Activated CD4-positive, alpha-beta T cell treated with anti-CD3 and anti-CD28 coated beads for 36 hours (primary cell): ENCODE data around the gene LDAF1. TPM values are rescaled to one million over a fixed set of nuclear protein-coding genes. Genes with fewer than 3 reads are reported as not detected.
"Not testable (repeated sequence)": the region's sequence is repeated elsewhere in the genome, so short reads cannot be mapped to it uniquely, and the experiment has no call there.

Experiments
- ATAC-seq: fragments of 200-7000 bp; cut with Tn5 transposase; one replicate; pipeline ENCODE4 v1.10.0; 2021; ENCODE audit warnings: mild to moderate bottlenecking, moderate library complexity
- CTCF ChIA-PET: fragments of 350-600 bp; sonication (Branson Sonifier 250); formaldehyde crosslinking; loops from one replicate; lab custom pipeline; 2021; ENCODE audit warnings: antibody characterized with exemption; lab: Charles Lee
- POLR2A ChIA-PET: fragments of 350-600 bp; sonication (Branson Sonifier 250); formaldehyde crosslinking; loops from one replicate; lab custom pipeline; 2021; ENCODE audit warnings: antibody characterized with exemption, inconsistent platforms; lab: Charles Lee
- DNase-seq: peaks from one replicate; pipeline ENCODE4 v3.0.0-alpha.2; 2020
- H3K27ac Mint-ChIP-seq: one replicate; pipeline ENCODE4 v1.8.0; 2021; ENCODE audit warnings: mixed read lengths
- H3K27me3 Mint-ChIP-seq: one replicate; pipeline ENCODE4 v1.8.0; 2021; ENCODE audit warnings: mixed read lengths
- H3K36me3 Mint-ChIP-seq: one replicate; pipeline ENCODE4 v1.8.0; 2021; ENCODE audit warnings: low read depth, mixed read lengths
- H3K4me1 Mint-ChIP-seq: one replicate; pipeline ENCODE4 v1.8.0; 2021; ENCODE audit warnings: mixed read lengths
- H3K4me3 Mint-ChIP-seq: one replicate; pipeline ENCODE4 v1.8.0; 2021; ENCODE audit warnings: mild to moderate bottlenecking, moderate library complexity, mixed read lengths
- H3K9me3 Mint-ChIP-seq: one replicate; pipeline ENCODE4 v1.8.0; 2021; ENCODE audit warnings: low read depth, mixed read lengths
- intact Hi-C, 2 experiments: fragments of 100-400 bp; cut with DNase I in 1 of 2; cut with micrococcal nuclease in 1 of 2; formaldehyde crosslinking; loops; one replicate each; pipeline versions ENCODE4 v1.14.2 to v1.15.1; 2022 to 2024; cut with DNase I, micrococcal nuclease
- total RNA-seq, 2 experiments: library from RNA; stranded (reverse); gene quantifications; one replicate each; pipeline ENCODE4 v1.2.3, GENCODE V29; 2021

Gene LDAF1
- total RNA-seq, 2 experiments from 2014 or later = 7.2 to 11.7 TPM

GRCh38 chr16:21150375-21151001 is 8.0 kb upstream of the LDAF1 start, which contains the start of gene DNAH3:
TSS of gene DNAH3 (minus strand) at chr16:21150846. CDS start at chr16:21150319, 527 bp downstream.
- Mint-ChIP-seq H3K9me3 (no peaks in the 10 kb centered on the region), H3K36me3 (no peaks in the 10 kb centered on the region), H3K4me3 (no peak within 1 kb of the TSS), H3K27ac (no peak within 1 kb of the TSS), H3K4me1 (no peaks in the 10 kb centered on the region), H3K27me3 (peaks cover 14% of the 10 kb centered on the region)
- ATAC-seq (peak; percentile 30), DNase-seq (no peak)
- intact Hi-C loops = loop anchor here in 1 of 2 experiments (10.0 kb wide), 1 partner anchor 1164 kb away; no protein-coding TSS in a partner anchor
- ChIA-PET POLR2A (no interaction called here), CTCF (no interaction called here)

GRCh38 chr16:21152160-21153030 is 6.1 kb upstream of the LDAF1 start:
- intact Hi-C loops = loop anchor here in 1 of 2 experiments (10.0 kb wide), 1 partner anchor 1162 kb away; no protein-coding TSS in a partner anchor

GRCh38 chr16:21153124-21153729 is 5.2 kb upstream of the LDAF1 start:
- DNase-seq, H3K27ac Mint-ChIP-seq, H3K36me3 Mint-ChIP-seq, ATAC-seq, H3K4me3 Mint-ChIP-seq, CTCF ChIA-PET, POLR2A ChIA-PET, H3K4me1 Mint-ChIP-seq, H3K9me3 Mint-ChIP-seq: not testable (repeated sequence)
- peaks cover 12% of the 10 kb centered on the region for H3K27me3 Mint-ChIP-seq
- intact Hi-C loops = loop anchor here in 1 of 2 experiments (10.0 kb wide), 1 partner anchor 1162 kb away; no protein-coding TSS in a partner anchor

More at GRCh38 chr16:21152160-21153030, 6.1 kb upstream of the LDAF1 start:
- DNase-seq, CTCF ChIA-PET, ATAC-seq, H3K4me1 Mint-ChIP-seq, POLR2A ChIA-PET, H3K9me3 Mint-ChIP-seq, H3K36me3 Mint-ChIP-seq, H3K4me3 Mint-ChIP-seq, H3K27ac Mint-ChIP-seq: not testable (repeated sequence)
- H3K27me3 Mint-ChIP-seq = peaks cover 12% of the 10 kb centered on the region

GRCh38 chr16:21156011-21156410 is 2.5 kb upstream of the LDAF1 start:
- H3K4me3 Mint-ChIP-seq, ATAC-seq, H3K36me3 Mint-ChIP-seq, H3K27ac Mint-ChIP-seq, H3K9me3 Mint-ChIP-seq, POLR2A ChIA-PET, DNase-seq, H3K27me3 Mint-ChIP-seq: not testable (repeated sequence)
- intact Hi-C loops = loop anchor here (1.0 to 10.0 kb wide), 4 partner anchors 144 to 1159 kb away; no protein-coding TSS in a partner anchor
- H3K4me1 Mint-ChIP-seq = peaks cover 20% of the 10 kb centered on the region
- CTCF ChIA-PET = interaction anchor here (0.5 to 0.9 kb wide), 4 partner anchors 15 to 1337 kb away, joined by 3 read pairs; no protein-coding TSS in a partner anchor

- no peak overlapping the region for H3K4me3 Mint-ChIP-seq
- no peaks in the 10 kb centered on the region for H3K9me3 Mint-ChIP-seq
- ATAC-seq = no peak
- no peaks in the 10 kb centered on the region for H3K27me3 Mint-ChIP-seq
- H3K36me3 Mint-ChIP-seq = no peaks in the 10 kb centered on the region
- POLR2A ChIA-PET = no interaction called here
- peaks cover 20% of the 10 kb centered on the region for H3K4me1 Mint-ChIP-seq
- intact Hi-C loops = loop anchor here (1.0 to 10.0 kb wide), 5 partner anchors 121 to 1158 kb away; partner anchors contain the start of gene CRYM (in 1 of the 2)
- peak; percentile 36 for DNase-seq
- CTCF ChIA-PET = interaction anchor here (0.6 to 1.0 kb wide), 6 partner anchors 11 to 256 kb away, joined by 3 to 5 read pairs (median 3); partner anchors contain the start of gene LYRM1
- H3K27ac Mint-ChIP-seq = no peak overlapping the region
These were observed 1.6 kb upstream of the LDAF1 start for GRCh38 chr16:21156767-21157467.

GRCh38 chr16:21157632-21158031 is 842 bp upstream of the LDAF1 start:
- Mint-ChIP-seq H3K4me1 (peaks cover 20% of the 10 kb centered on the region), H3K4me3 (peak overlapping the region; percentile 88), H3K27me3 (no peaks in the 10 kb centered on the region), H3K9me3 (no peaks in the 10 kb centered on the region), H3K36me3 (peaks cover 2% of the 10 kb centered on the region), H3K27ac (no peak overlapping the region)
- ATAC-seq = no peak
- ChIA-PET POLR2A (interaction anchor here (0.8 kb wide), 1 partner anchor 394 kb away, joined by 5 read pairs; the partner anchor contains the start of gene ACSM3), CTCF (interaction anchor here (0.7 to 1.0 kb wide), 5 partner anchors 11 to 1161 kb away, joined by 3 to 5 read pairs (median 3); no protein-coding TSS in a partner anchor)
- intact Hi-C loops = loop anchor here (1.0 to 10.0 kb wide), 3 partner anchors 121 to 1157 kb away; partner anchors contain the start of gene CRYM (in 1 of the 2)
- DNase-seq = peak; percentile 13

- no peak for ATAC-seq
- H3K27ac Mint-ChIP-seq = peak overlapping the region; percentile 81
These were observed 942 bp downstream of the LDAF1 start for GRCh38 chr16:21159281-21159951.

GRCh38 chr16:21160276-21160675 is 1.8 kb downstream of the LDAF1 start:
- no peaks in the 10 kb centered on the region for H3K9me3 Mint-ChIP-seq
- CTCF ChIA-PET = interaction anchor here (0.6 to 2.8 kb wide), 3 partner anchors 29 to 352 kb away, joined by 3 to 10 read pairs (median 9); no protein-coding TSS in a partner anchor
- intact Hi-C loops = no loop called here
- peaks cover 20% of the 10 kb centered on the region for H3K4me1 Mint-ChIP-seq
- ATAC-seq = no peak
- DNase-seq = no peak
- no peak overlapping the region for H3K4me3 Mint-ChIP-seq
- H3K27ac Mint-ChIP-seq = no peak overlapping the region
- H3K36me3 Mint-ChIP-seq = peaks cover 18% of the 10 kb centered on the region
- H3K27me3 Mint-ChIP-seq = no peaks in the 10 kb centered on the region
- POLR2A ChIA-PET = no interaction called here

More at GRCh38 chr16:21159281-21159951, 942 bp downstream of the LDAF1 start:
- intact Hi-C loops = loop anchor here (5.0 to 10.0 kb wide), 2 partner anchors 143 to 1155 kb away; no protein-coding TSS in a partner anchor
- ChIA-PET POLR2A (no interaction called here), CTCF (interaction anchor here (0.6 to 2.8 kb wide), 7 partner anchors 8 to 142 kb away, joined by 3 to 10 read pairs (median 4); partner anchors contain the start of gene ANKS4B)
- peaks cover 12% of the 10 kb centered on the region for H3K36me3 Mint-ChIP-seq
- H3K4me1 Mint-ChIP-seq = peaks cover 20% of the 10 kb centered on the region
- peak; percentile 39 for DNase-seq
- peak overlapping the region; percentile 88 for H3K4me3 Mint-ChIP-seq
- H3K9me3 Mint-ChIP-seq = no peaks in the 10 kb centered on the region
- H3K27me3 Mint-ChIP-seq = no peaks in the 10 kb centered on the region

- no peak for DNase-seq
- CTCF ChIA-PET = interaction anchor here (2.4 to 2.8 kb wide), 2 partner anchors 28 to 141 kb away, joined by 9 to 10 read pairs; no protein-coding TSS in a partner anchor
- ATAC-seq = no peak
- peaks cover 20% of the 10 kb centered on the region for H3K4me1 Mint-ChIP-seq
- H3K27ac Mint-ChIP-seq = no peak overlapping the region
- H3K4me3 Mint-ChIP-seq = no peak overlapping the region
- H3K36me3 Mint-ChIP-seq = peaks cover 19% of the 10 kb centered on the region
- no peaks in the 10 kb centered on the region for H3K9me3 Mint-ChIP-seq
- H3K27me3 Mint-ChIP-seq = no peaks in the 10 kb centered on the region
- POLR2A ChIA-PET = no interaction called here
- intact Hi-C loops = no loop called here
These were observed 2.7 kb downstream of the LDAF1 start for GRCh38 chr16:21161211-21161610.

- ChIA-PET CTCF (no interaction called here), POLR2A (no interaction called here)
- Mint-ChIP-seq H3K9me3 (no peaks in the 10 kb centered on the region), H3K4me1 (peaks cover 17% of the 10 kb centered on the region), H3K4me3 (no peak overlapping the region), H3K27ac (no peak overlapping the region), H3K36me3 (peaks cover 23% of the 10 kb centered on the region), H3K27me3 (no peaks in the 10 kb centered on the region)
- intact Hi-C loops = no loop called here
- no peak for ATAC-seq
- no peak for DNase-seq
These were observed 4.2 kb downstream of the LDAF1 start for GRCh38 chr16:21162661-21163151.
